SU-DHL-6 (cell line): ENCODE measurements around the gene MCTP1.

Source experiments
- H2AFZ ChIP-seq: fragments of 200-600 bp; sonication (generic); 2 replicates; pipeline ENCODE4 v1.6.1; 2014; ENCODE audit warnings: low read depth, mild to moderate bottlenecking, moderate library complexity, mixed read lengths, antibody characterized with exemption, low read length; ENCODE audit not compliant: severe bottlenecking
- H3F3A ChIP-seq: fragments of 200-600 bp; shearing (Covaris generic); 2 replicates; pipeline ENCODE4 v1.6.0; 2016; ENCODE audit warnings: antibody characterized with exemption, mild to moderate bottlenecking; ENCODE audit not compliant: insufficient read depth
- H3K27ac ChIP-seq: fragments of 200-600 bp; sonication (generic); 2 replicates; pipeline ENCODE4 v1.5.1; 2016; ENCODE audit warnings: low read depth, mild to moderate bottlenecking, low read length, moderate library complexity, mixed read lengths
- H3K27me3 ChIP-seq: fragments of 200-600 bp; sonication (generic), shearing (Covaris generic); 2 replicates; pipeline ENCODE4 v1.6.0; 2014; ENCODE audit warnings: mild to moderate bottlenecking, low read length
- H3K36me3 ChIP-seq: fragments of 200-600 bp; sonication (generic); 2 replicates; pipeline ENCODE4 v1.6.1; 2014; ENCODE audit warnings: mild to moderate bottlenecking, low read length, mixed read lengths
- H3K4me2 ChIP-seq: fragments of 300-600, 200-600 bp; shearing (Covaris generic), sonication (generic); 2 replicates; pipeline ENCODE4 v1.6.0; 2014; ENCODE audit warnings: low read length, low read depth, mild to moderate bottlenecking; ENCODE audit not compliant: poor library complexity, severe bottlenecking
- H3K4me3 ChIP-seq: fragments of 200-600 bp; sonication (generic); 2 replicates; pipeline ENCODE4 v1.5.1; 2014; ENCODE audit warnings: antibody characterized with exemption, low read length, mild to moderate bottlenecking, mixed read lengths; ENCODE audit not compliant: insufficient read depth, poor library complexity, severe bottlenecking
- H3K79me2 ChIP-seq: fragments of 200-600 bp; sonication (generic); 2 replicates; pipeline ENCODE4 v1.6.1; 2014; ENCODE audit warnings: mild to moderate bottlenecking, low read length, moderate library complexity; ENCODE audit not compliant: insufficient read depth
- H3K9ac ChIP-seq: fragments of 200-600 bp; sonication (generic); 2 replicates; pipeline ENCODE4 v1.7.0; 2014; ENCODE audit warnings: mild to moderate bottlenecking, low read length
- H3K9me2 ChIP-seq: fragments of 200-600 bp; sonication (generic); replicated peaks from 2 replicates; pipeline ENCODE4 v1.6.1; 2014; ENCODE audit warnings: low read length; ENCODE audit not compliant: insufficient read depth
- H3K9me3 ChIP-seq: fragments of 200-600 bp; sonication (generic); 2 replicates; pipeline ENCODE4 v1.6.1; 2014; ENCODE audit warnings: low read length, mixed read lengths; ENCODE audit not compliant: insufficient read depth
- H4K20me1 ChIP-seq: fragments of 200-600 bp; sonication (generic); 2 replicates; pipeline ENCODE4 v1.6.1; 2014; ENCODE audit warnings: low read depth, mild to moderate bottlenecking, antibody characterized with exemption, low read length, moderate library complexity, mixed read lengths
- CTCF ChIP-seq: fragments of 200-600 bp; sonication (generic); IDR thresholded peaks from one replicate; pipeline ENCODE4 v1.5.1; 2017; ENCODE audit warnings: antibody characterized with exemption, mild to moderate bottlenecking, low read length, moderate library complexity; ENCODE audit not compliant: insufficient read depth, poor library complexity, severe bottlenecking
- EZH2phosphoT487 ChIP-seq: fragments of 200-600 bp; sonication (generic), shearing (Covaris generic); conservative IDR thresholded peaks from 2 replicates; pipeline ENCODE4 v1.6.1; 2018; ENCODE audit warnings: mild to moderate bottlenecking, antibody characterized with exemption, low read length, moderate library complexity, mixed read lengths

The MCTP1 gene

GRCh38 chr5:94808497-94808896 is 476.4 kb downstream of the MCTP1 start:
- H3K9me3 ChIP-seq, result no peaks in the 10 kb centered on the region
- H4K20me1 ChIP-seq, result no peaks in the 10 kb centered on the region
- H3K27me3 ChIP-seq, result no peaks in the 10 kb centered on the region
- no peaks in the 10 kb centered on the region for H3K9me2 ChIP-seq
- H3K27ac ChIP-seq, result no peak overlapping the region
- no peak overlapping the region for H3K9ac ChIP-seq
- H3K4me2 ChIP-seq, result no peak overlapping the region
- no peaks in the 10 kb centered on the region for H3K36me3 ChIP-seq
- H3K4me3 ChIP-seq, result no peak overlapping the region
- no peaks in the 10 kb centered on the region for H3K79me2 ChIP-seq
- H3F3A ChIP-seq, result no peaks in the 10 kb centered on the region
- no peak for TF ChIP-seq CTCF
- H2AFZ ChIP-seq, result no peak overlapping the region

- TF ChIP-seq EZH2phosphoT487 (no peak), CTCF (no peak)
- Histone ChIP-seq H3K79me2 (no peaks in the 10 kb centered on the region), H4K20me1 (no peaks in the 10 kb centered on the region), H3F3A (no peaks in the 10 kb centered on the region), H3K4me2 (no peak overlapping the region), H3K27ac (no peak overlapping the region), H3K9me3 (no peaks in the 10 kb centered on the region), H3K36me3 (no peaks in the 10 kb centered on the region), H3K9me2 (no peaks in the 10 kb centered on the region), H3K27me3 (no peaks in the 10 kb centered on the region), H2AFZ (no peak overlapping the region), H3K4me3 (no peak overlapping the region), H3K9ac (no peak overlapping the region)
These were observed 476.9 kb downstream of the MCTP1 start for GRCh38 chr5:94807985-94808384.

- Histone ChIP-seq H3K9me2 (no peaks in the 10 kb centered on the region; the same call in 1 of the 2 replicates), H3K9ac (no peak overlapping the region), H3K4me2 (no peak overlapping the region), H3K4me3 (no peak overlapping the region), H3K9me3 (no peaks in the 10 kb centered on the region), H2AFZ (no peak overlapping the region), H3K27me3 (no peaks in the 10 kb centered on the region), H3K36me3 (no peaks in the 10 kb centered on the region), H4K20me1 (no peaks in the 10 kb centered on the region), H3K27ac (no peak overlapping the region), H3F3A (no peaks in the 10 kb centered on the region), H3K79me2 (no peaks in the 10 kb centered on the region)
- TF ChIP-seq EZH2phosphoT487 (no peak), CTCF (no peak)
These were observed 482.4 kb downstream of the MCTP1 start for GRCh38 chr5:94802450-94802849.

GRCh38 chr5:94796586-94796985 is 488.3 kb downstream of the MCTP1 start:
- Histone ChIP-seq H3K79me2 (no peaks in the 10 kb centered on the region), H3K36me3 (no peaks in the 10 kb centered on the region), H2AFZ (no peak overlapping the region), H3K9me2 (no peaks in the 10 kb centered on the region; the same call in 1 of the 2 replicates), H3F3A (no peaks in the 10 kb centered on the region), H3K4me3 (no peak overlapping the region), H4K20me1 (no peaks in the 10 kb centered on the region), H3K4me2 (no peak overlapping the region), H3K27me3 (no peaks in the 10 kb centered on the region), H3K9ac (no peak overlapping the region), H3K27ac (no peak overlapping the region), H3K9me3 (no peaks in the 10 kb centered on the region)
- TF ChIP-seq CTCF (no peak), EZH2phosphoT487 (no peak)
